ENCODE data around the gene CAPN2.

DNA sequence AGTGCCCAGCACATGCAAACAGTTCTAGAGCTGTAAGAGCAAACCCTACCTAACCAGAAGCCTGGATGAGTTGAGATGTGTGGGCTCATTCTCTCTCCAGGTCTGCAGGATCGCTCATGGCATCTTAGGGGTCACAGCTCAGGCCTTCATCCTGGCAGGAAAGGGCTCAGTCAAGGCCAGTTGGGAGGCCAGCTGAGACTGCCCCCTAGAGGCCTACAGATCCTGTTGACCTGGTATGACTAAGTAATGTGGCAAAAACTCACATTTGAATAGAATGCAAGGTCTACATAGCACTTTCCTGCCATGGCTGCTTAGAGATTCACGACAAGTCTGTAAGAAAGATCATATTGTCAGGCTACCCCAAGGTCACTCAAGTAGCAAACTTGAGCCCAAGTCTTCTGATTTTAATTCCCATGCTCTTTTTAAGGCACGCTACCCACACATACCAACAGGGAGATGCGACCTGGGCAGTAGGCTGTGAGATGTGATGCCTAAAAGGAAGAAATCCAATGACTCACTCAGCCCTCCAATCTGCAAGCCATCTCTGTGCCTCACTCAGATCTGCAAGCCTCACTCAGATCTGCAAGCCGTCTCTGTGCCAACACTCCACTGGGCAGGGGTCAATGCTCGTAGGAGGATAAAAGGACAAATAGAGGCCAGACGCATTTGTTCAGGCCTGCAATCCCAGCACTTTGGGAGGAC is 41.7 kb upstream of the CAPN2 start:
- no peak for TF ChIP-seq GABPA (IDR thresholded peaks at IDR 0.05; ENCODE audit: low read depth)
- TF ChIP-seq CTCF (IDR thresholded peaks at IDR 0.05; ENCODE audit: insufficient read depth, low read length) = peak; percentile 24
- TF ChIP-seq REST (IDR thresholded peaks at IDR 0.05; ENCODE audit: insufficient replicate concordance, low read depth) = no peak
- no peak for TF ChIP-seq SPI1 (IDR thresholded peaks at IDR 0.05; ENCODE audit: borderline replicate concordance, low read depth)
- no peak for TF ChIP-seq POLR2AphosphoS5 (IDR thresholded peaks at IDR 0.05; ENCODE audit: low read depth)
